ENCODE data around the gene CTF1. TPM values are rescaled to one million over a fixed set of nuclear protein-coding genes. Genes with fewer than 3 reads are reported as not detected.
"Not testable (repeated sequence)": the region's sequence is repeated elsewhere in the genome, so short reads cannot be mapped to it uniquely, and the experiment has no call there.

Gene CTF1
- total and polyA plus RNA-seq, 4 donors = 3.3 to 9.8 (median 5.2) TPM

DNA sequence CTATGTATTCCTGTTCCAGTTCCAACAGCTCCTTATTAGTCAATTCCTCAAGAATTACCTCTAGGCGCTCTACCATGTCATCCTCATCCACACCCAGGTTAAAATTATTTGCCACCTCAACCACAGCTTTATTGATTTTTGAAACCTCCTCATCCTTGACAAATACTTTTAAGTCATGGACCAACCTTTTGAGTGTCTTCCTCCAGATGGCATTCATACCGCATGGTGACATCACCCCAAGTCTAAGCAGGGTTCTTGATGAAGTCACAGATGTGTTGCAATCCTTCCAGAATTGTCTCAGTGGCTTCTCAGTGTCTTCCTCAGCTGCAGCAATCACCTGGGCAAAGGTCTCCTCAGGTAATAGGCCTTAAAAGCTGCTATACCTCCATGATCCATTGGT lies 42.7 kb upstream of the CTF1 start:
- no peak overlapping the region for H3K27ac ChIP-seq (ENCODE audit: low read depth in 1 of 2, low read length in 1 of 2)
- H3K9me3 ChIP-seq (ENCODE audit: control insufficient read depth in 4 of 4, insufficient read depth in 3 of 4, low read length in 3 of 4) = no peaks in the 10 kb centered on the region
- ATAC-seq (ENCODE audit: insufficient read depth, low FRiP score) (no peak), DNase-seq (no peak)
- H3K4me3 ChIP-seq = no peak overlapping the region
- no peaks in the 10 kb centered on the region for H3K27me3 ChIP-seq (ENCODE audit: control insufficient read depth in 3 of 3, insufficient read depth in 3 of 3, low read length in 2 of 3)
- WGBS, 2 donors = 88 to 97% methylated on average over 2 of the region's 2 CpGs
- peaks cover 0 to 4% (median 0%) of the 10 kb centered on the region in 5 donors for H3K4me1 ChIP-seq (ENCODE audit: control insufficient read depth in 5 of 5, insufficient read depth in 5 of 5, low read length in 5 of 5)
- H3K36me3 ChIP-seq (ENCODE audit: control insufficient read depth in 4 of 4, insufficient read depth in 4 of 4, low read length in 4 of 4) = peaks cover 0 to 18% (median 3%) of the 10 kb centered on the region in 4 donors
- TF ChIP-seq, protein P1, sequence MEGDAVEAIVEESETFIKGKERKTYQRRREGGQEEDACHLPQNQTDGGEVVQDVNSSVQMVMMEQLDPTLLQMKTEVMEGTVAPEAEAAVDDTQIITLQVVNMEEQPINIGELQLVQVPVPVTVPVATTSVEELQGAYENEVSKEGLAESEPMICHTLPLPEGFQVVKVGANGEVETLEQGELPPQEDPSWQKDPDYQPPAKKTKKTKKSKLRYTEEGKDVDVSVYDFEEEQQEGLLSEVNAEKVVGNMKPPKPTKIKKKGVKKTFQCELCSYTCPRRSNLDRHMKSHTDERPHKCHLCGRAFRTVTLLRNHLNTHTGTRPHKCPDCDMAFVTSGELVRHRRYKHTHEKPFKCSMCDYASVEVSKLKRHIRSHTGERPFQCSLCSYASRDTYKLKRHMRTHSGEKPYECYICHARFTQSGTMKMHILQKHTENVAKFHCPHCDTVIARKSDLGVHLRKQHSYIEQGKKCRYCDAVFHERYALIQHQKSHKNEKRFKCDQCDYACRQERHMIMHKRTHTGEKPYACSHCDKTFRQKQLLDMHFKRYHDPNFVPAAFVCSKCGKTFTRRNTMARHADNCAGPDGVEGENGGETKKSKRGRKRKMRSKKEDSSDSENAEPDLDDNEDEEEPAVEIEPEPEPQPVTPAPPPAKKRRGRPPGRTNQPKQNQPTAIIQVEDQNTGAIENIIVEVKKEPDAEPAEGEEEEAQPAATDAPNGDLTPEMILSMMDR (IDR thresholded peaks at IDR 0.05; ENCODE audit: control extremely low read depth, extremely low read depth) = no peak
- H3K9ac ChIP-seq (ENCODE audit: insufficient read depth in 1 of 2, low read length in 2 of 2) = no peak overlapping the region

DNA sequence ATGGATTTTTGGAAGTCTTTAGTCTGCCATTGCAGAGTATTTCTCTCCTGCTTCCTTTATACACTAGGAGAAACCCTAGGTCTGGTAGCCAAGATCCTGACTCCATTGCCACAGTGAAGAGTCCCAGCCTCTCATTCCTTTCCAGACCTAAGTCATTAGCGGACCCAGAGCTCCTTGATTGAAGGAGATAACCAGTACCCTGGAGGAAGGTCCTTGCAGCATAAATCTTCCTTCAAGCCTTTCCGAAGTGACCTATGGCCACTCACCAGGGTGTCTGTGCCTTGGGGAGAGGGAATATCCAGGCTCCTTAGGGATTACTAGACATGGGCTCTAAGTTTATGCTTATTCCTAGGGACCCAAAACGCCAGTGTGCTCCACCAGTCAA lies 38.3 kb upstream of the CTF1 start:
- 95 to 100% methylated on average over 3 of the region's 3 CpGs for WGBS, 2 donors
- Histone ChIP-seq H3K9me3 (ENCODE audit: control insufficient read depth in 4 of 4, insufficient read depth in 3 of 4, low read length in 3 of 4) (no peaks in the 10 kb centered on the region), H3K4me3 (no peak overlapping the region), H3K9ac (ENCODE audit: insufficient read depth in 1 of 2, low read length in 2 of 2) (no peak overlapping the region), H3K27ac (ENCODE audit: low read depth in 1 of 2, low read length in 1 of 2) (no peak overlapping the region), H3K36me3 (ENCODE audit: control insufficient read depth in 4 of 4, insufficient read depth in 4 of 4, low read length in 4 of 4) (peaks cover 0 to 11% (median 1%) of the 10 kb centered on the region in 4 donors), H3K4me1 (ENCODE audit: control insufficient read depth in 5 of 5, insufficient read depth in 5 of 5, low read length in 5 of 5) (peaks cover 0 to 4% (median 0%) of the 10 kb centered on the region in 5 donors), H3K27me3 (ENCODE audit: control insufficient read depth in 3 of 3, insufficient read depth in 3 of 3, low read length in 2 of 3) (no peaks in the 10 kb centered on the region)
- TF ChIP-seq, protein P1 (IDR thresholded peaks at IDR 0.05; ENCODE audit: control extremely low read depth, extremely low read depth) = no peak
- no peak for ATAC-seq (ENCODE audit: insufficient read depth, low FRiP score)
- DNase-seq = no peak

DNA sequence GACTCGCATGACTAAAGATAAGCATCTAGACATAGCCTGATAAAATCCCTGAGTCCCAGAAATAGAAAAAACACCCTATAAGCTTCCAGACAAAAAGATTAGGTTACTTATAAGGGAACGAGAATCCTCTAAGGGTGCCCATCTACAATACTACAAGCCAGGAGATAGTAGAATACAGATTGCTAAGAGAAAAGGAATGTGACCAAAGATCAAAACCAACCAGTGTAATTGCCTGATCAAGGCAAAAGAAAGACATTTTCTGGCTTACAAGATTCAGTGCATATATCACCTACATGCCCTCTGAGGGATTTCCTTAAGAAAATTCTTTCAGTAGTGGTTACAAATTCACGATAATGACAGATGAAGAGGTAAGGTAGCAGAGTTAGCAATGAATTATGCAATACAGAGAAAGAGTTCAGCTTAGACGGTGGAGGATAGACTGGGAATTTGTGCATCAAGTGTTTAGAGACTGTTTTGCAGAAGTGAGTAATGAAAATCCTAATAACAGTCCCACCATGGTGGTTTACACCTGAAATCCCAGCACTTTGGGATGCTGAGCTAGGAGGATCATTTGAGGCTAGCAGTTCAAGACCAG lies 37.5 kb upstream of the CTF1 start:
- WGBS, 2 donors = 69 to 79% methylated on average over 4 of the region's 4 CpGs
- Histone ChIP-seq H3K4me1 (ENCODE audit: control insufficient read depth in 5 of 5, insufficient read depth in 5 of 5, low read length in 5 of 5) (peaks cover 0 to 4% (median 0%) of the 10 kb centered on the region in 5 donors), H3K9me3 (ENCODE audit: control insufficient read depth in 4 of 4, insufficient read depth in 3 of 4, low read length in 3 of 4) (no peaks in the 10 kb centered on the region), H3K27me3 (ENCODE audit: control insufficient read depth in 3 of 3, insufficient read depth in 3 of 3, low read length in 2 of 3) (no peaks in the 10 kb centered on the region), H3K27ac (ENCODE audit: low read depth in 1 of 2, low read length in 1 of 2) (no peak overlapping the region), H3K36me3 (ENCODE audit: control insufficient read depth in 4 of 4, insufficient read depth in 4 of 4, low read length in 4 of 4) (peaks cover 0 to 3% (median under 1%) of the 10 kb centered on the region in 4 donors), H3K9ac (ENCODE audit: insufficient read depth in 1 of 2, low read length in 2 of 2) (no peak overlapping the region), H3K4me3 (no peak overlapping the region)
- TF ChIP-seq, protein P1 (IDR thresholded peaks at IDR 0.05; ENCODE audit: control extremely low read depth, extremely low read depth) = no peak
- DNase-seq (no peak), ATAC-seq (ENCODE audit: insufficient read depth, low FRiP score) (no peak)

DNA sequence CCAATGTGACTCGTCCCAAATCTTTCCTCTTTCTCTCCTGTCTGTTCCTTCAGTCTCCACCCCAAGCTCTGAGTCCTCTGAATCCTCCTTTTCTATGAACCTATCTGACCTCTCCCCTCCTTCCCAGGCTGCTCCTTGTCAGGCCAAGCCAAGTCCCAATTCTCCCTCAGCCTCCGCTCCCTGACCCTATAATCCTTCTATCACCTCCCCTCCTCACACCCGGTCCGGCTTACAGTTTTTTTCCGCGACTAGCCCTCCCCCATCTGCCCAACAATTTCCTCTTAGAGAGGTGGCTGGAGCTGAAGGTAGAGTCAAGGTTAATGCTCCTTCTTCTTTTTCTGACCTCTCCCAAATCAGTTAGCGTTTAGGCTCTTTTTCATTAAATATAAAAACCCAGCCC lies 35.7 kb upstream of the CTF1 start:
- H3K9ac ChIP-seq (ENCODE audit: insufficient read depth in 1 of 2, low read length in 2 of 2); DNase-seq; H3K9me3 ChIP-seq (ENCODE audit: control insufficient read depth in 4 of 4, insufficient read depth in 3 of 4, low read length in 3 of 4); H3K36me3 ChIP-seq (ENCODE audit: control insufficient read depth in 4 of 4, insufficient read depth in 4 of 4, low read length in 4 of 4); ATAC-seq (ENCODE audit: insufficient read depth, low FRiP score); H3K27ac ChIP-seq (ENCODE audit: low read depth in 1 of 2, low read length in 1 of 2); H3K4me1 ChIP-seq (ENCODE audit: control insufficient read depth in 5 of 5, insufficient read depth in 5 of 5, low read length in 5 of 5); H3K27me3 ChIP-seq (ENCODE audit: control insufficient read depth in 3 of 3, insufficient read depth in 3 of 3, low read length in 2 of 3); H3K4me3 ChIP-seq: not testable (repeated sequence)
- 86 to 91% methylated on average over 7 of the region's 7 CpGs for WGBS, 2 donors

DNA sequence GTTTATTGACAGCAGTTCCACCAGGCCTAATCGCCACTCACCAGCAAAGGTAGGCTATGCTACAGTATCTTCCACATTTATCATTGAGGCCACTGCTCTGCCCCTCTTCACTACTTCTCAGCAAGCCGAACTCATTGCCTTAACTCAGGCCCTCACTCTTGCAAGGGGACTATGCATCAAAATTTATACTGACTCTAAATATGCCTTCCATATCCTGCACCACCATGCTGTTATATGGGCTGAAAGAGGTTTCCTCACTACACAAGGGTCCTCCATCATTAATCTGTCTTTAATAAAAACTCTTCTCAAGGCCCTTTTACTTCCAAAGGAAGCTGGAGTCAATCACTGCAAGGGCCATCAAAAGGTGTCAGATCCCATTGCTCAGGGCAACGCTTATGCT lies 33.2 kb upstream of the CTF1 start:
- H3K9me3 ChIP-seq (ENCODE audit: control insufficient read depth in 4 of 4, insufficient read depth in 3 of 4, low read length in 3 of 4); ATAC-seq (ENCODE audit: insufficient read depth, low FRiP score); DNase-seq; H3K4me3 ChIP-seq; H3K27me3 ChIP-seq (ENCODE audit: control insufficient read depth in 3 of 3, insufficient read depth in 3 of 3, low read length in 2 of 3); H3K27ac ChIP-seq (ENCODE audit: low read depth in 1 of 2, low read length in 1 of 2); H3K4me1 ChIP-seq (ENCODE audit: control insufficient read depth in 5 of 5, insufficient read depth in 5 of 5, low read length in 5 of 5); H3K36me3 ChIP-seq (ENCODE audit: control insufficient read depth in 4 of 4, insufficient read depth in 4 of 4, low read length in 4 of 4); H3K9ac ChIP-seq (ENCODE audit: insufficient read depth in 1 of 2, low read length in 2 of 2): not testable (repeated sequence)
- 96 to 97% methylated on average over 3 of the region's 3 CpGs for WGBS, 2 donors

All from lung (tissue), 12 donors.